HG03575 (cell line): ENCODE measurements around the gene YES1.
"Not testable (repeated sequence)": the region's sequence is repeated elsewhere in the genome, so short reads cannot be mapped to it uniquely, and the experiment has no call there.

Experiments used
- ATAC-seq: cut with Tn5 transposase; IDR thresholded peaks from one replicate; pipeline ENCODE4 v1.9.1; 2021; ENCODE audit not compliant: unreplicated experiment, insufficient number of reproducible peaks, low FRiP score; ENCODE audit errors: extremely low read depth

Gene YES1

GRCh38 chr18:703213-703967 is 108.7 kb downstream of the YES1 start:
- no peak for ATAC-seq

DNA sequence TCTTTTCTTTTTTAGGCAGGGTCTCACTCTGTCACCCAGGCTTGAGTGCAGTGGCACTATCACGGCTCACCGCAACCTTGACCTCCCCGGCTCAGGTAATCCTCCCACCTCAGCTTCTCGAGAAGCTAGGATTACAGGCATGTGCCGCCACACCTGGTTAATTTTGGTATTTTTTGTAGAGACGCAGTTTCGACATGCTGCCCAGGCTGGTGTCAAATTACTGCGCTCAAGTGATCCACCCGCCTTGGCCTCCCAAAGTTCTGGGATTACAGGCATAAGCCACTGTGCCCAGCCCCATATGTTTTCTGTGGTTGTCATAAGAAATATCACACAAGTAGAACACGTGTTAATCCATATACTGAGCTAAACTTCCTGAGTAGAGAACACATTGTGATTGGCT is 114.2 kb downstream of the YES1 start:
- no peak for ATAC-seq

DNA sequence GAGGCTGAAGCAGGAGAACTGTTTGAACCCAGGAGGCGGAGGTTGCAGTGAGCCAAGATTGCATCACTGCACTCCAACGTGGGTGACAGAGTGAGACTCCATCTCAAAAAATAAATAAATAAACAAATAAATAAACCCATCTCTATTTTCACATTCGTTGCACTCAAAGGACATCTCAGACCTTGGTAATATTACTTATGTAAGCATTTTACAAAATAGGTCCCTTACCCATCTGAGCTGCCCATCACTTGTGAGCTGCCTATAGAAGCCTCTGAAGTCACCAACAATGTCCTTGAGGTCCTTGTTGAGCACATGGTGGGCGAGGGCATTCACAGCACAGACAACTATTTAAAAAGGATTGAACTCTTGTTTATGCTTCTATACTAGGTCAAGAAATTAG is 115.0 kb downstream of the YES1 start:
- ATAC-seq: no peak

DNA sequence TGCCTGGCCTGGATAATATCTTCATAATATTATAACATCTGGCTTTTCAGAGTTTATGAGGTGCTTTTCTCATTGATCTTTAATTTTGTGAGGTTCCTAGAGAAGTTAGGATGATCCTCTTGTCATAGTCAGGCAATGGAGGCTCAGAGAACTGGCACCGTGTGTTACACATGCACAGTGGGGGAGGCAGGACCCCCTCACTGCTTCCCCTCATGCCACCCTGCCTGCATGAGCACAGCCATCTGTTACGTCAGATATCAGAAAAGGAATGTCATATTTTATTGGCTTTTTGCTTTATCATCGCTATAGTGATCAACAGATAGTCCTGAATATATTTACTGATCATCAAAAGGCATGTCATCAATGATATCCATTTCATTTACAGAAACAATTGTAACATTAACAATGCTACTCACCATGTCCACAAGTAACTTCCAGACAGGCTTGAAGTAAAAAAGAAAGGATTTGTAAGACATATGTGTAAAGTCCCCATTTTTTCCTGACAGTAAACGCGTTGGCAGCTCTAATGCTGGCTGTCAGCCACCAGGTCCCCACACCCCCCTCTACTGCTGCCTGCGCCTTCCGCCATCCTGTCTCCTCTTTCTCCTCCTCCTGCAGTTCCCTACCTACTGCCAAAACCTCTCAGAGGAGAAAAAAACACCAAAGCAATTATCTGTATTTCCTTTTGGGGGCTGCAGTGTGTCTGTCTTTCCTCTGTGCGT is 118.4 kb downstream of the YES1 start:
- no peak for ATAC-seq

- ATAC-seq: no peak
Observed at GRCh38 chr18:692824-693223, 119.2 kb downstream of the YES1 start.

DNA sequence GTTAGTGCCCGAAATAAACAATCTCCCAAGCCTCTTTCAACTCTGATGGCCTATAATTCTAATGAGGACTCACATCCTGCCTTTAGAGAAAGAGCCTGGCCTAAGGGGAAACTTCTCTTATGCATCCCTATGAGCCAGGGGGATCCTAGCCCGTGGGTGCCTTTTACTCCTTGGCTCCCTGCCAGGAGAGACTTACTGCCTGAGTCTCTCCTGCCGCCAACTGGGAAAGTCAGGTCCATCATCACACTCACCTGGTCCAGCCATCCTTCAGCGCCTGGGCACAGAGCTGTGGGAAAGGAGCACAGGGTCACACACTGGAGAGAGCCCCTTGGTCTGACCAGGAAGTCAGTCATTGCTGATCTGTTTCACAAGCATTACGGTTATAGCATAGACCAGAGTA is 123.7 kb downstream of the YES1 start:
- ATAC-seq: no peak

- ATAC-seq: no peak
Observed at GRCh38 chr18:686339-687111, 125.5 kb downstream of the YES1 start.

- no peak for ATAC-seq
Observed at GRCh38 chr18:685438-685837, 126.6 kb downstream of the YES1 start.

- ATAC-seq: no peak
Observed at GRCh38 chr18:683531-683930, 128.5 kb downstream of the YES1 start.

- no peak for ATAC-seq
Observed at GRCh38 chr18:682833-683232, 129.2 kb downstream of the YES1 start.

DNA sequence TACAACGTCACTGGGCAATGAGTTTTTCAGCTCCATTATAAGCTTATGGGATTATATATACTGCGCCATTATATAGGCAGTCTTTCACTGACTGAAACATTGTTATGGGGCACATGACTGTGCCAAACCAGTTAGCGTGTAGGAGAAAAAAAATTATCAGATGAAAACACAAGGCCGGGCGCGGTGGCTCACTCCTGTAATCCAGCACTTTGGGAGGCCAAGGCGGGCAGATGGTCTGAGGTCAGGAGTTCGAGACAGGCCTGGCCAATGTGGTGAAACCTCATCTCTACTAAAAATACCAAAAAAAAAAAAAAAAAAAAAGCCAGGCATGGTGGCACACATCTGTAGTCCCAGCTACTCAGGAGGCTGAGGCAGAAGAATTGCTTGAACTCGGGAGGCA is 129.6 kb downstream of the YES1 start:
- ATAC-seq: not testable (repeated sequence)

DNA sequence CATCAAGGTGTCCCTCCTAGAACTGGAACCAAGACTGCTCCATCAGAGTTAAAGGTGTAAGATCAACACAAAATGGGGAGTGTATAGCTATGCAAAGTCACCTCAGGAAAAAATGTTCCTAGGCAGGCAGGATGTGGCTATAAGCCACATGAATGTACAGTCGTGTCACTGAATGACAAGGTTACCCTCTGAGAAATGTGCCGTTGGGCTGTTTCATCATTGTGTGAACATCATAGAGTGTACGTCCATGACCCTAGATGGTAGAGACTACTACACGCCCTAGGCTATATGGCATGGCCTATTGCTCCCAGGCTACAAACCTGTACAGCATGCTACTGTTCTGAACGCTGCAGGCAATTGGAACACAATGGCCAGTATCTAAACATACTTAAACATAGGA is 130.1 kb downstream of the YES1 start:
- no peak for ATAC-seq

GRCh38 chr18:680392-680791 is 131.7 kb downstream of the YES1 start:
- no peak for ATAC-seq

GRCh38 chr18:679516-679915 is 132.5 kb downstream of the YES1 start:
- ATAC-seq: no peak

GRCh38 chr18:678482-679182 is 133.4 kb downstream of the YES1 start:
- ATAC-seq: no peak

DNA sequence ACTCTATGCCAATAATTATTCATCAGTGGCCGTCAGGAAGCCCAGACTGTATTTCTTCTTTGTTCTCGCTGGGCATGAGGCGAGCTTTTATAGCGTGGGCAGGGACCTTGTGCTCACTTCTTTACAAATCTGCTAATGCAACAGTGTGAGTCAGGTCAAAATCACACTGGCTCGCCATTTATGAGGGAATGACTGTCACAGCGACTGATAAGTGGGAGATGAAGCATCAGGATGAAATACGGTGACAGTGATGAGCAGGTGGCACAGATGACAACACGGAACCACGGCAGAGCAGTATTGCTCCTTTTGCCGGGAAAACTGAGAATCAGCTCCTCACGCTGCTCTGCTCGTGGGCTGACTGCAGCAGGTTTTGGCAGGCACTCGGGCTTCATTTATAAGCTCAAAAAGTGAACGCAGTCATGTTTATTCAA is 134.1 kb downstream of the YES1 start:
- ATAC-seq: no peak

GRCh38 chr18:677145-677544 is 134.9 kb downstream of the YES1 start:
- ATAC-seq: no peak

DNA sequence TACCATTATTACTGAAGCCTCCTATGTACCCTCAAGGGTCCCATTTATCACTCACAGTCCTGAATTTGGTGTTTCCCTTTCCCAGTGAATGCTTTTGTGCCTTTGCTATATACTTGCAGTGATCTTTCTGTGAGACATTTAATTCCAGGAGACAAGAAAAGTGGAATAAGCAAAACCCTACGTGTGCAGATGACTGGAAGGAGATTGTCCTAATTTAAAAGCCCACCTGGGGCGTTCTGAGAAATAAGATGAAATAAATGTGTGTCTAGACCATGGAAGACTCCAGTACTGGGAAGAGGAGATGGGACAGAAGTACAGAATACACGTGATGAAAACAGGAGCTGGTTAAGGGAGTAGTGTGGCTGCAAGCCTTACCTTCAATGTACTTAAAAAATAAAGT is 135.3 kb downstream of the YES1 start:
- no peak for ATAC-seq

- ATAC-seq: no peak
Observed at GRCh38 chr18:676069-676468, 136.0 kb downstream of the YES1 start.
